Measurements from ENCODE around the gene DDX3X.

GRCh38 chrX:41348551-41348950 is 14.6 kb downstream of the DDX3X start:
- TF ChIP-seq GATA2 (IDR thresholded peaks at IDR 0.05; ENCODE audit: low read depth, low read length) = no peak
- no peak for TF ChIP-seq GATA3 (IDR thresholded peaks at IDR 0.05; ENCODE audit: low read depth, low read length)
